A204.1 (cell line): ENCODE results near the gene NECAB3.

Experiments used
- FAIRE-seq: peaks from 2 replicates; lab custom pipeline; 2012; peaks lifted over from hg19 to GRCh38; lab: Jason Lieb, UNC

The NECAB3 gene

GRCh38 chr20:33663161-33664084 is 10.8 kb downstream of the NECAB3 start:
- FAIRE-seq: no peak

GRCh38 chr20:33662172-33662571 is 12.1 kb downstream of the NECAB3 start, which contains the start of gene C20orf144:
Gene C20orf144, plus strand, starts transcription at chr20:33662327. Its CDS starts 19 bp downstream, at chr20:33662346.
- no peak for FAIRE-seq

DNA sequence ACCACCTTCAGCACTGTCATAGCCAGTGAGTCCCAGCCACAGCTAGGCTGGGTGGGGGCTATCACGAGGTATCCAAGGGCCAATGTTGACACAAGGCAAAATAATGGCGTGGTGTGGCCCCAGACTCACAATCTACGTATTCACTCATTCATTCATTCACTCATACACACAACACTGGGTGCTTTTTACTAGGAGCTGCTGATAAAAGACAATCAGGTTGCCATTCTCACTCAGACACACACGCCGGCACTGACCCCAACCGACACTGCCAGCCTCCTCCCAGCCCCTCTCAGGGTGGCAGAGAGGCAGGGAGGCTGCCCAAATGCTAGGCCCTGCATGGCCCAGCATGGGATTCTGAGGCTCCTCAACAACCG is 13.6 kb downstream of the NECAB3 start:
- no peak for FAIRE-seq

- FAIRE-seq: no peak
Observed at GRCh38 chr20:33660035-33660684, 14.1 kb downstream of the NECAB3 start.

GRCh38 chr20:33659341-33660034 is 14.7 kb downstream of the NECAB3 start:
- no peak for FAIRE-seq

DNA sequence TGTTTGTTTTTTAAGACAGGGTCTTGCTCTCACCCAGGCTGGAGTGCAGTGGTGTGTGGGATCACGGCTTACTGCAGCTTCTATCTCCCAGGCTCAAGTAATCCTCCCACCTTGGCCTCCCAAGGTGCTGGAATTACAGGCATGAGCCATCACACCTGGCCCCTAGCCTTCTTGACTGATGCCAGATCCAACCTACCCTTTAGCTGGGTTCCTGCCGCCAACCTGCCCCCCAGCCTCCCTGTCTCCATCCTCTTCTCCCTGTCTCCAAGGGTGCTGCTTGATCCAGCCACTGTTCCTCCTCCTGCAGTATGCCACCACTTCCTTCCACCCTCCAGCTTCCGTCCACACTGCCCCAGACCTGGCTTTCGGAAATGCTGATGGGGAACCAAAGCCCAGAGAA is 15.3 kb downstream of the NECAB3 start:
- no peak for FAIRE-seq

GRCh38 chr20:33658510-33658909 is 15.7 kb downstream of the NECAB3 start:
- FAIRE-seq: no peak

DNA sequence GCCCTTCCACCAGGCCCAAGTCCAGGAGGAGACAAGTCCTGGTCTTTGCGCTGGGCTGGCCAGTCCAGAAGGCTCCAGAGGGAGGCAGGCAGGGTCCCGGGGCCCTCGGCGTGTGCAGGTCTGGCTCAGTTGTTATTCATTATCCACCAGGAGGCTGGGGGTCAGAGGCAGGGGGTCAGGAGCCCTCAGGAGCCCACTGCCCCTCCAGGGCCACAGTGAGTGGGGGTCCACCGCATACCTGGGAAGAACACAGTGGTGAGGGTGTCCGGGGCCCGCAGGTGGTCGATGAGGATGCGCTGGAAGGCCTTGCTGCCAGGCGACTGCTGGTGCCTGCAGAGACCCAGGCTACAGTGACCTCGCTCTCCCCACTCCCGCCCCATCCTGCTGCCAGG is 16.5 kb downstream of the NECAB3 start:
- no peak for FAIRE-seq

DNA sequence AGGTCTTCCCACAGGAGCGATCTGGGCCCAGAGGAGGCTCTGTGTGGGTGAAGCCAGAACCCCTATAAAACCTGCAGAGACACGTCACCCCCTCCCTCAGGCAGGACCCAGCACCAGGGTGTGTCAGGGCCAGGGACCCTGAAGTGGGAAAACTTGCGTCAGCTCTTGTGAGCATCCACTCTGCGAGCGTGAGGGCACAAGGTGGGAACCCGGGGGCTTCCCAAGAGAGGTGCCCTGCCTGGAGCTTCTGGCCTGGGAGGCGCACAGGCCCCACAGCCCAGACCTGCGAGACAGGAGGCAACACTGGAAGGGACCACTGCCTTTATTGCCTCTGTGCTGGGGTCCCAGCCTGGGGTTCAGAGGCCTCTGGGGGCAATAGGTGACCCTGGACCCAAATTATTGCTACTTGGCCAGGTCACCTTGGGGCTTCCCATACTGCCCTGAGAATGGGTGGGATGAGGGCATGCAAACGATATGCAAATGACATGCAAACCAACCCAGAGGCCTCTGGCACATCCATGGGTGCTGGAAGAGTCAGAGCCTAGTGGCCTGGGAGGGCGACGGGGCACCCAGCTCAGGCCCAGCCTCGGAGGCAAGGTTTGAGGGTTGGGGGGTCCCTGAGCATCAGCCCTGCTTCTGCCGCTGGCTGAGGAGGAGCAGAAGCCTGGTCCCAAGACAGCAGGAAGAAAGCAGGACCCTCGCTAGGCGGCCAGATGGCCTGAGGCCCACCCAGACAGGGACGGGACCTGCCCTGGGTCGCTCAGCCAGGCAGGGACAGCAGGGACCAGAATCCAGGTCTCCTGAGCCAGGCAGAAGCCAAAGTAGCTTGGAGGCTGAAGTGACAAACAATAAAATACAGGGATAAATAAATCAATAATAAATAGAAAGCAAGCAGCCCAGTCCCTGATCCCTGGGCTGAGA is 17.2 kb downstream of the NECAB3 start:
- FAIRE-seq: no peak

DNA sequence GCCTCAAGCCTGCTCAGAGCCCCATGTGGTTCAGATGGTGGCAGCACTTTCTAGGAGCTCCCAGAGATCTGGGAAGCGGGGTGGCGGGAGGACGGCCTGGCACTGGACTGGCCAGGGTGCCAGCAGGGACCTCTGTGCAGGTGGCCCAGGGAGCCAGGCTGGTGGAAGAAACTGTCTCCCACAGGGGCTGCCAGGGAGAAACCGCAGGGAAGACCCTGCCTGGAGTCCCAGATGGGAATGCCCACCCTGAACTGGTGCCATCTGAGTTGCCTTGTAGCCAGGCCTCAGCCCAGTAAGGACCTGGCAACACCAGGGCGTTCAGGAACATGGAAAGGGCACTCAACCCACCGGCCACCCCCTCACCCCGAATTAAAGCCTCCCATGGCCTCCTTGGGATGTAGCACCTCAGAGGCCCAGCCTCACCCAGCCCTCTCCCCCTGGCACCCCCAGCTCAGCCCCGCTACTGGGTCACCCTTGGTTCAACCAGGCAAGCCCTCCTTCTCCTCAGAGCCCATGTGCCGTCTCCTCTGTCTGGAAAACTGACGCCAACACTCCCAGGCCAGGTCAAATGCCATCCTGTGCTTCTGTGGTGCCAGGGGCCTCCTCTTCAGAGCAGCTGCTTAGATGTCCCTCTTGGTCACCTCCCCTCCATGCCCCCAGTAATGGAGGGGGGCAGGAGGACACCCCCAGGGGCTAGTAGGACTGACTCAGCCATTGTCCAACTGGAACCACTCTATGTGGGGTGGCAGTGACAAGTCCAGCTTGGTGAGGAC is 18.0 kb downstream of the NECAB3 start:
- no peak for FAIRE-seq

DNA sequence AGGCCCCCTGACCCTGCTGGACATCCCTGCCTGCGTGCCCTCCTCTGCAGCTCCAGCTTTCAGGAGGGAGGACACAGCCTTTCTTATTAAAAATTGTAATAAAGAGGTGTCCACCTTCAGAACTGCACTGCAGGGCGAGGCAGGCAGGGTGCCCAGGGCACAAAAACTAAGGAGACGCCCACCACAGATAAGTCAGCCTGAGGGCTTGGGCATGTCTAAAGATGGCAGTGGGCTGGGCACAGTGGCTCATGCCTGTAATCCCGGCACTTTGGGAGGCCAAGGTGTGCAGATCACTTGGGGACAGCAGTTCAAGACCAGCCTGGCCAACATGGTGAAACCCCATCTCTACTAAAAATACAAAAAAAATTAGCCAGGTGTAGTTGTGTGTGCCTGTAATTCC is 19.1 kb downstream of the NECAB3 start:
- FAIRE-seq: no peak

- FAIRE-seq: no peak
Observed at GRCh38 chr20:33654680-33655161, 19.5 kb downstream of the NECAB3 start.

DNA sequence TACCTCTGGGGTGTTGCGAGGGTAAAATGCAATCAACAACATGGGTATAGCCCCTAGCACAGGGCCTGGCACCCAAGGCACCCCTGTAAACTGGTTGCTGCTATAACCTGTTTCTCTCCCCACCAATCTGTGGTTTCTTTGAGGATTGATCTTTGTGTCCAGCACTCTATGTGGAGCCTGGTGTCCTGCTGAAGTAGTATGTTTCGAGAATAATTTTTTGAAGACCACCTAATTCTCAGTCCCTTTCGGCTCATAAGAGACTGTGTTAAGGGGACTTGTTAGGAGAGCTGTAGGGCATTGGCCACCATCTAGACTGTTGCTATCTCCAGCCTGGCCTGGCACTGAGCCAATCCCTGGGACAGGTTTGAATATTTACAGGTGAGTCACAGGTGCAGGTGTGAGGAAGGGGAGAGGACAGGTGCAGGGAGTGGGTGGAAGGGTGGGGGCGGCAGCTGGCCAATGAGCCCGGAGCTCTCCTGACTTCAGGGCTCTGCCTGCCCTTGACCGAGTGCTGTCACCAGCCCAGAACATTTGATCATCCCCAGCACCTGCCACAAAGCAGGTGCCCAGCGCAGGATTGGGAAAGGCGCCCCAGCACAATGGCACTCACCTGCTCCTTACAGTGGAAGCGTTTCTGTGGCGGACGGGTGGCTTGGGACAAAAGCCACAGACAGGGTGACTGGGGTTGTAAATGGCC is 20.2 kb downstream of the NECAB3 start:
- FAIRE-seq: no peak

DNA sequence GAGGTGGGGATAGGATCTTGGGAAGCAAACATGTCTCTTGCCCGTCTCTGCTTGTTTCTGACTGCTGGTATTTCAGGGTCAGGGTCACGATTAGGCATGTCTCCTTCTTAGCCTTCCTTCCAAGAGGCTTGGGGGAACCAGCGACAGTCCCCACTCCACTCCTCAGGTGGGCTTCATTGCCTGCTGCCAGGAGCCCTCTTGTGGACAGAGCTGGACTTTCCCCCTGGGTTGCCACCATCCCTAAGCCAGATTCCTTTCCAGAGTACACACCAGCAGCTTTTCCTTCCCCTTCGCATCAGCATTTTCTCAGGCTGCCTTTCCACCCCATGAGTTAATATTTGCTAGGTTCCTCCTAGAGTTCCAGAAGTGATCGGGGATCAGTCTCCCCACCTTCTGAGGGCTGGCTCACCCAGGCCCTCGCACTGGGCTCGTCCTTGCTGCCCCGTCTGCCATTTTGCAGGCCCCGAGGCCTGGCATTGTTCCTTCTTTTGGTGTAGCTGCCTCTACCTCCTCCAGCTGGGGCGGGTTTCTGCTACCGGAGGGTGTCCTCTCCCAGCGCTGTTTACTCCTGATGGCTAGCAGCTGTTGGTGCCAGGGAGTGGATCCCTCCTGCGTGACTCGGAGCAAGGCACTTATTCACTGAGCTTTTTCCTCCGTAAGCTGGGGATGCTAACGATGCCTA is 20.9 kb downstream of the NECAB3 start:
- FAIRE-seq: no peak

- FAIRE-seq: no peak
Observed at GRCh38 chr20:33651562-33652048, 22.6 kb downstream of the NECAB3 start.

- no peak for FAIRE-seq
Observed at GRCh38 chr20:33650753-33651561, 23.3 kb downstream of the NECAB3 start.

DNA sequence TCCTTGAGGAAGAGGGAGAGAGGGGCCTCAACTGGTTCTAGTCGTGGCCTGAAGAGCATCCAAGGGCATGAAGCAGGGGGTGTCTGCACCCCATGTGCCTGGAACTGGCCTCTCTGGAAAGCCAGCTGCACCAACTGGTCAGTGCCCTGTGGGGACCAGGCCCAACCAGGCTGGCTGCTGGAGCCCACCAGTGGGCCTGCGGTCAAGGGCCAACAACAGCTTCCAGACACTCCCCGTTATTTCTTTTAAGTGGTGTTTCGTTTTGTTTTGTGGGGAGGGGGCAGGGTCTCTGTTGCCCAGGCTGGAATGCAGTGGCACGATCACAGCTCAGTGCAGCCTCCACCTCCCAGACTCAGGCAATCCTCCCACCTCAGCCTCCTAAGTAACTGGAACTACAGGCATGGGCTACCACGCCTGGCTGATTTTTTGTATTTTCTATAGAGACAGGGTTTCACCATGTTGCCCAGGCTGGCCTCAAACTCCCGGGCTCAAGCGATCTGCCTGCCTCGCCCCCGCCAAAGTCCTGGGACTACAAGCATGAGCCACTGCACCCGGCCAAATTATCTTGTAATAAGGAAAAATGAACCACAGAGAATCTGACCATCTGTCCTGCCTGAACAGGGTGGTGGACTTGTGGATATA is 24.0 kb downstream of the NECAB3 start:
- no peak for FAIRE-seq

GRCh38 chr20:33649201-33649681 is 25.0 kb downstream of the NECAB3 start:
- no peak for FAIRE-seq
